Fibroblast of mammary gland (primary cell): ENCODE measurements around the gene ALOXE3.

Experiments used
- DNase-seq: peaks from one replicate; pipeline ENCODE4 v3.0.0-alpha.2; 2010; ENCODE audit warnings: low read depth
- H3K4me3 ChIP-seq: 2 replicates; pipeline ENCODE4 v1.5.1; 2011; ENCODE audit warnings: low read depth, mild to moderate bottlenecking, low read length, moderate library complexity; ENCODE audit not compliant: control insufficient read depth
- TF ChIP-seq, protein P1 (sequence below): conservative IDR thresholded peaks from 2 replicates; pipeline ENCODE4 v1.5.1; 2011; ENCODE audit warnings: low read depth, low read length, inconsistent platforms; ENCODE audit not compliant: control insufficient read depth, insufficient read depth

ALOXE3 gene

DNA sequence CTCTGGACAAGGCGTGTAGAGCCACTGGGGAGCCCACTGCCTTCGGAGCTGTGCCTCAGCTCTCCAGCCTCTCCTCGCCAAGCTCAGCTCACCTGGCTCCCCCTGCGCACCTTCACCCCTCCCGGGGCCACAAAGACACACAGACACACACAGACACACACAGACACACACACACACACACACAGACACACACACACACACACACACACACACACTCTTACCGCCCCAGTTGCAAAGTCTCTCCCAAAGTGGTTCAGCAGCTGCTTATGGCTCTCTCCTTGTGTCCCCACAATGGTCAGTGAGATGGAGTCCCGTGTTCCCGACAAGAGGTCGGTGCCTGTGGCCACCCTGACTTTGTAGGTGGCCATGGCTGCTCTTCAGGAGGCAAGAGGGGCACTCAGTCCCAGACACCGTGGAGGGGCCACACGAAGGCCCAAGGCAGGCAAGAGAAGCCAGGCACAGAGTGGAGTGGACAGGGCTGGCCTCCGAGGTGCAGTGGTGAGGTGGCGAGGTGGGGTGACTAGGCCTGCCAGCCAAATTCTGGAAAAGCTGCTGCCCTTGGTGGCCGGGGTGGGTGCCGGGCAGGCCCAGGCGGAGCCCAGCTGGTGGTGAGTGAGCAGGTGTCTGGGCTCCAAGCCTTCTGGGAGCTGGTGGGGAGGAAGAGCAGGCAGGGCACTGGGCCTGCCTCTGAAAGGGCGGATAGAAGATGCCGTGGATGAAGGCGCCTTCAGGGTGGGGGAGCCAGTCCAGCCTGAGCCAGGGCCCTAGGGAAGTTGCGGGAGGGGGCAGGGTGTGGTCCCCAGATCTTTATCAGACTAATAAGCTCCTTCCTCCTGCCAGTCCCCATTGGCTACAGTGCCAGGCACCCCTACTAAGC, 31.0 kb downstream of the ALOXE3 start, which contains the start of gene ALOX12B:
ALOX12B (minus strand) TSS at position 642 of the 877 bp plus-strand sequence; CDS start at position 368, 274 bp downstream.
- no peak within 1 kb of the TSS for H3K4me3 ChIP-seq
- DNase-seq, result no peak
- TF ChIP-seq, protein P1, sequence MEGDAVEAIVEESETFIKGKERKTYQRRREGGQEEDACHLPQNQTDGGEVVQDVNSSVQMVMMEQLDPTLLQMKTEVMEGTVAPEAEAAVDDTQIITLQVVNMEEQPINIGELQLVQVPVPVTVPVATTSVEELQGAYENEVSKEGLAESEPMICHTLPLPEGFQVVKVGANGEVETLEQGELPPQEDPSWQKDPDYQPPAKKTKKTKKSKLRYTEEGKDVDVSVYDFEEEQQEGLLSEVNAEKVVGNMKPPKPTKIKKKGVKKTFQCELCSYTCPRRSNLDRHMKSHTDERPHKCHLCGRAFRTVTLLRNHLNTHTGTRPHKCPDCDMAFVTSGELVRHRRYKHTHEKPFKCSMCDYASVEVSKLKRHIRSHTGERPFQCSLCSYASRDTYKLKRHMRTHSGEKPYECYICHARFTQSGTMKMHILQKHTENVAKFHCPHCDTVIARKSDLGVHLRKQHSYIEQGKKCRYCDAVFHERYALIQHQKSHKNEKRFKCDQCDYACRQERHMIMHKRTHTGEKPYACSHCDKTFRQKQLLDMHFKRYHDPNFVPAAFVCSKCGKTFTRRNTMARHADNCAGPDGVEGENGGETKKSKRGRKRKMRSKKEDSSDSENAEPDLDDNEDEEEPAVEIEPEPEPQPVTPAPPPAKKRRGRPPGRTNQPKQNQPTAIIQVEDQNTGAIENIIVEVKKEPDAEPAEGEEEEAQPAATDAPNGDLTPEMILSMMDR, result no peak

DNA sequence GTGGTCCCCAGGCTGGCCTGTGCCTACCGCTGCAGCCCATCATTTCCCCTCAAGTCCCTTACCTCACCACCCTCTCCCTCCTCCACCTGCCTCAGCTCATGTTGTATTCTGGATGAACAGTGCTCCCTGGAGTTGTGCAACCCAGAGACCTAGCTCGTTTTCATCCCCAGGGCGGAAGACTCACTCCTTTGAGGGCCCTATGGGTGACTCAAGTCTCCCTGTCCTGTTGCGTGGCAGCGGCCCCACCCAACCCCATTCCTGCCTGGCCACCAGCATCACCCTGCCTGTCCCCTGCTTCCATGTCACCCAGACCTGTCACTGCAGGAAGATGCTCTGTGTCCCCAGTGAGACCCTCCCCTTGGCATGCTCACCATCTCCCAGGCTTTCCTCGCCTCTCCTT, 34.1 kb downstream of the ALOXE3 start:
- TF ChIP-seq, protein P1, result no peak
- no peak for DNase-seq
- H3K4me3 ChIP-seq, result no peak overlapping the region

DNA sequence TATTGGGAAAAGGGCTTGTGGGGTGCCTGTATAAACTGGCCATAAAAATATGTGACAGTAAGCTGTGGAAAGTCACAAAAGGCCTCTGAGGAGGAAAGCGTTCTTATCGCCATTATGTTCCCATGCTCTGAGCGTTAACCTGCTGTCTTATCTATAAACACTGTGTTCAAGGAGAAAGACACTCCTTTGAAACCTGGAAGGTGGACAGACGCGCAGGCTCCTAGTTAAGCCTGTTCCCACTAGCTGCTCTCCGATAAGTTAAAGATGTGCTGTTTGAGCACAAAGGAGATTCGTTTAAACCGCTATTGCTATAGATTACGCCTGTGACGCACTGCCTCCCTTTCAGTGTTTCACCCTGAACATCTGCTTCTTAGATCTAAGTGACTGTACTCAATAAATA, 36.0 kb downstream of the ALOXE3 start:
- DNase-seq, result no peak
- TF ChIP-seq, protein P1, result no peak
- H3K4me3 ChIP-seq, result no peak overlapping the region

GRCh38 chr17:8081876-8082275, 36.4 kb downstream of the ALOXE3 start:
- TF ChIP-seq, protein P1, result no peak
- DNase-seq, result no peak
- no peak overlapping the region for H3K4me3 ChIP-seq

- TF ChIP-seq, protein P1, result no peak
- DNase-seq, result no peak
- H3K4me3 ChIP-seq, result no peak overlapping the region
Measured at GRCh38 chr17:8080799-8081219, 37.5 kb downstream of the ALOXE3 start.

DNA sequence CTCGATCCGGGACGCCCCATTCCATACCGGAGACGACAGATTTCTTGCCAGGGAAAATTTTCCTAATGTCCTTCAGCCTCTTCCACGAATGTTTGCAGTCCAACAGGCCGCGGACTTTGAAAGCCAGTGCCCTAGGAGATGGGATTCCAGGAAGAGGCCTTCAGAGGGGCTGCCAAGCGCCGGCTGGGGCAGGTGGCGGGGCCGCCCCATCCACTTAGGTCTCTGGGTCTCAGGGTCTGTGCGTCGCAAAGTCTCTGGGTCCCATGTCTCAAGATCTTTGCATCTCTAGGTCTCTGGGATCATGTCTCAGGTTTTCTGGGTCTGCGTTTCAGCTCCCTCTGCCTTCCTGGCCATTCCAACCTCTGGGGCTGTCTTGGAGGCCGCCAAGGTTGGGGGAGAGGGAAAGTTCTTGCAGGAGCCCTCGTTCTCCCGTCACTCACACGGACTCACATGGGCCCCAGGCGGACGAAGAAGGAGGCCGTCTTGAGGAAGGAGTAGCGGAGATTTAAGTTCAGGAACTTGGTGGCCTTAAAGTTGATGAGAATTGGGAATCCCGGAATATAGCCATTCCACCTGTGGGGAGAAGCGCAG, 38.0 kb downstream of the ALOXE3 start:
- TF ChIP-seq, protein P1, result no peak
- H3K4me3 ChIP-seq, result peak overlapping the region; percentile 37
- DNase-seq, result no peak
